ENCODE results near the gene LIMK1. TPM values are rescaled to one million over a fixed set of nuclear protein-coding genes. Genes with fewer than 3 reads are reported as not detected.
A peak's percentile ranks its signal among the peaks of the same experiment; 100 is the strongest.

The LIMK1 gene
- total RNA-seq, 2 donors from 2014 or later = 11.1 to 16.5 TPM

DNA sequence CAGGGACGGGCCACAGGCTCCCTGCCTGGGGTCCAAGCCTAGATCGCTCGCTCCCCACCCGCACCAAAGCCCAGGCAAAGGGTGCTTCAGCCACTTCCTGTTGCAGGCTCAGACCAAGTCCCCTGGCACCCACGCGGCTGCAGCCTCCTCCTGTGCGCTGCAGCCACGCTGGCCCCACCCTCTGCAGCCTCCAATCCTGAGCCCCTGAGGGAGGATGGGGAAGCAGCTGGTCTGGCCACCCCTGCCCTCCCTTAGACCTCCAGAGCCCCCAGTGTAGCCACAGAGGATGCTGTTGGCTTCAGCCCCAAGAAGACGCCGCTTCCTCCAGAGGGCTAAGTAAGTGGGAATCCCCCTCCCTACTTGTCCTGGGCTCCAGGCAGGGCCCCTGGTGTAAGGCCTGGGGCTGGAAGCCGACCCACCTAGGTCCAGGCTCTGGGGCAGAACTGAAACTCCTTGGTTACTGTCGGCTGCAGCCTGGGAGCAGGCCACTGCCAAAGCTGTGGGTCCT is 9.4 kb downstream of the LIMK1 start:
- Histone ChIP-seq H3K27ac (peak overlapping the region; percentile 77), H3K36me3 (no peaks in the 10 kb centered on the region), H3K9me3 (no peaks in the 10 kb centered on the region), H3K27me3 (no peaks in the 10 kb centered on the region), H3K4me3 (peak overlapping the region; percentile 24), H3K4me1 (peaks cover 7% of the 10 kb centered on the region), H3K9ac (ENCODE audit: low read depth in 2 of 2, low read length in 2 of 2) (peak overlapping the region; percentile 1 to 43)
- intact Hi-C loops (cut with DNase I) = no loop called here
- TF ChIP-seq, protein P1, sequence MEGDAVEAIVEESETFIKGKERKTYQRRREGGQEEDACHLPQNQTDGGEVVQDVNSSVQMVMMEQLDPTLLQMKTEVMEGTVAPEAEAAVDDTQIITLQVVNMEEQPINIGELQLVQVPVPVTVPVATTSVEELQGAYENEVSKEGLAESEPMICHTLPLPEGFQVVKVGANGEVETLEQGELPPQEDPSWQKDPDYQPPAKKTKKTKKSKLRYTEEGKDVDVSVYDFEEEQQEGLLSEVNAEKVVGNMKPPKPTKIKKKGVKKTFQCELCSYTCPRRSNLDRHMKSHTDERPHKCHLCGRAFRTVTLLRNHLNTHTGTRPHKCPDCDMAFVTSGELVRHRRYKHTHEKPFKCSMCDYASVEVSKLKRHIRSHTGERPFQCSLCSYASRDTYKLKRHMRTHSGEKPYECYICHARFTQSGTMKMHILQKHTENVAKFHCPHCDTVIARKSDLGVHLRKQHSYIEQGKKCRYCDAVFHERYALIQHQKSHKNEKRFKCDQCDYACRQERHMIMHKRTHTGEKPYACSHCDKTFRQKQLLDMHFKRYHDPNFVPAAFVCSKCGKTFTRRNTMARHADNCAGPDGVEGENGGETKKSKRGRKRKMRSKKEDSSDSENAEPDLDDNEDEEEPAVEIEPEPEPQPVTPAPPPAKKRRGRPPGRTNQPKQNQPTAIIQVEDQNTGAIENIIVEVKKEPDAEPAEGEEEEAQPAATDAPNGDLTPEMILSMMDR (IDR thresholded peaks at IDR 0.05) = no peak
- no peak for DNase-seq

DNA sequence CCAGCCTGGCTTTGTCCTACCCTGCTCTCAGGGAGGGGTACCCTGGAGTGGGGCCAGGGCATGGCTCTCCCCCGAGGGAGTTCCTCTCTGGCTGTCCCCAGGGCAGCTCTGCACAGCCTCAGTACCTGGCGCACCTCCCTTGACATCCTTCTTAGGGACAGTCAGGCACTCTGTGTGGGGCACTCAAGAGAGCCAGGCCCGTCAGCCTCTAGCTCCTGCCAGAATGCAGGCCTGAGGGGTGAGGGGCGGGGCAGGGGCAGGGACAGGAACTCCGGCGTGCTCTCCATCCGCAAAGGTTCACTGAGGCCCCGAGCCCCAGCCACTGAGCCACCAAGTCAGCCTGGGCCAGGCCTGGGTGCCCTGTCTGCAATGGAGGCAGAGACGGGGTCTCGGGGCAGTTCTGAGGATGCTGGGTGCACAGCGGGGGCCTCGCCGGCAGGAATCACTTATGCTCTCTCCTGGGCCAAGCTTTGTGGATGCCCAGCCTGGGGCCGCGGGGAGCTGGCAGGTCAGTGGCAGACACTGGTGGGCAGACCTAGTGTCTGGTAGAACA is 10.1 kb downstream of the LIMK1 start:
- no peak for DNase-seq
- H3K4me3 ChIP-seq = peak overlapping the region; percentile 24

DNA sequence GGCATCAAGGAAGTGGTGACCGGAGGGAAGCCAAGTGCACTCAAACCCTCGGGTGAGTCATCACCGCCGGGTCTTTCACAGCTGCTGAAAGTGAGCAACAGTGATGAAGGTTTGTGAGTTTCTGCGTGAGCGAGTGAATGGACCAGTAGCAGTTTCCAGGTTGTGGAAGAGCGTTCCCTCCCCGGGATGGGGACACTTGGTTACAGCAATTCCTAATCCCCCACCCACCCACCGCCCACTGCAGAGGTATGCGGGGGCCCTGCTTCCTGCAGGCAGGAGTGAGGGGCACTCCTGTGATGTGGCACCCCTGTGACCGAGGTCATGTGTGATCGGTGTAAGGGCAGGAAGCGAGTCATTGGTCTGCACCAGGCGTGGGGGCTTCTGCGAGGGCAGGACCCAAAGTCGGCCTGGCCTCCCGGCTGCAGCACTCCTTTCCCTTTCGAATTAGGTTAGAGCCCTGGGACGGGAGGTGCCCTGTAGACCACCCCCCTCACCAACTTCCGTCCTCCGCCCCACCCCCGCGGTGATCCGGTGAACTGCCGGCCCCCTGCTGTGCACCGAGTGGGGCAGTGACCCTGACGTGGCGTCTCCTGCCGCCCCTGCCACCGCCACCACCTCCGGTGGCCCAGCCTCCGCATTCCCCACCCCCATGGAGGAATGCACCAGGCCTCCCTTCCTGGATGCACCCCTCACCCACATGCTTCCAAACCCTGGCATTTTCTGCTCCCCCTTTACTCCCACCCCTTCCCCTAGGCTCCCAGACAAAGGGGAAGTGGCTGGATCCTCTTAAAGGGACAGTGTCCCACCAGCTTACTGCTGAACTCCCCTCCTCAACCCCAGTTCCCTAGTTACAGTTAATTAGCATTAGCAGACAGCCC is 10.9 kb downstream of the LIMK1 start:
- intact Hi-C loops (cut with DNase I) = no loop called here
- peak overlapping the region; percentile 51 to 58 for H3K9ac ChIP-seq (ENCODE audit: low read depth in 2 of 2, low read length in 2 of 2)
- peak overlapping the region; percentile 24 for H3K4me3 ChIP-seq
- H3K4me1 ChIP-seq = peaks cover 7% of the 10 kb centered on the region
- H3K27me3 ChIP-seq = no peaks in the 10 kb centered on the region
- TF ChIP-seq, protein P1 (IDR thresholded peaks at IDR 0.05) = no peak
- no peaks in the 10 kb centered on the region for H3K36me3 ChIP-seq
- H3K9me3 ChIP-seq = no peaks in the 10 kb centered on the region
- DNase-seq = peak; percentile 63
- peak overlapping the region; percentile 77 for H3K27ac ChIP-seq

More for the DNA sequence above, 10.1 kb downstream of the LIMK1 start:
- Histone ChIP-seq H3K9ac (ENCODE audit: low read depth in 2 of 2, low read length in 2 of 2) (peak overlapping the region; percentile 51 to 58), H3K27me3 (no peaks in the 10 kb centered on the region), H3K36me3 (no peaks in the 10 kb centered on the region), H3K9me3 (no peaks in the 10 kb centered on the region), H3K4me1 (peaks cover 7% of the 10 kb centered on the region), H3K27ac (peak overlapping the region; percentile 77)
- TF ChIP-seq, protein P1 (IDR thresholded peaks at IDR 0.05) = no peak
- intact Hi-C loops (cut with DNase I) = no loop called here

DNA sequence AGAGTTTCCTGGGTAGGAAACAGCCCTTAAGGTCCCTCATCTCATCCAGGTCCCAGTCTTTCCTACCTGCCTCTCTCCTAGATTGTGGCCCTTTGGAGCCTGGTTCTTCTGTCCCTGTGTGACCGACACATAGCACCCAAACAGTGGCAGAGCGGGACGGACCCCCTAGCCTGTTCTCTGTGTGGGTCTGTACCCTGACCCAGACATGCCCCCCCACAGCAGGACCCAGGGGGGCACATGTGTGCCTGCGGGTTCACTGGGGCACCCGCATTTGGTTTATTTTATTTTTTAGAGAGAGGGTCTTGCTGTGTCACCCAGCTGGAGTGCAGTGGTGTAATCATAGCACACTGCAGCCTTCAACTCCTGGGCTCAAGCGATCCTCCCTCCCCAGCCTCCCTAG is 11.5 kb downstream of the LIMK1 start:
- H3K27me3 ChIP-seq = no peaks in the 10 kb centered on the region

DNA sequence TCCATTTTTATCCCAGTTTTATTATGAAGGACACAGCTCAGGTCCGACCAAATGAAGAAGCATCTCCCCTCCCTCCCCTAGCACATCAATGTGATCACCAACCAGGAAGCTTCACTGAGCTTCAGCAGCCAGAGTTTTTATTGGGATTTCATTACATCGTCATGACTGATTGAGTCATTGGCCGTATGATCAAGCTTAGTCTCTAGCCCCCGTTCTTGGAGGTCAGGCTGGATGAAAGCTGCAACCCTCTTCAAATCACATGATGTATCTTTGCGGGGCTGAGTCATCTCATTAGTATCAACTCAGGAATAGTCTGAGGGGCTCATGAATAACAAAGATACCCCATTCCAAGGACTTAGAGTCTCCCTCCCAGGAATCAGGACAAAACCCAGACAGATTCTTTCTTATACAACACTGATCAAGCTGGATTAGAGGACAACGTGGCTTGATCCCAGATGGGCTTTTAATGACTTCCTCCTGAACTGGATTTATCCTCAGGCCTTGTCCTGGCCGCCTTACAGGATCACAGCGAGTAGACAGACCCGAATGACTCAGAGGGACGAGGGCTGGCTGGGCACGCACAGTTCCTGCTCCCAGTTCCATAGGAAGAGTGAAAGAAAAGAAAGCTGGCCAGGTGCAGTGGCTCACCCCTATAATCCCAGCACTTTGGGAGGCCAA is 14.5 kb downstream of the LIMK1 start:
- peak; percentile 36 for DNase-seq
- H3K9me3 ChIP-seq = no peaks in the 10 kb centered on the region
- H3K4me3 ChIP-seq = no peak overlapping the region
- H3K27ac ChIP-seq = no peak overlapping the region
- no peaks in the 10 kb centered on the region for H3K36me3 ChIP-seq
- H3K27me3 ChIP-seq = no peaks in the 10 kb centered on the region
- peaks cover 7% of the 10 kb centered on the region for H3K4me1 ChIP-seq
- TF ChIP-seq, protein P1 (IDR thresholded peaks at IDR 0.05) = no peak
- H3K9ac ChIP-seq (ENCODE audit: low read depth in 2 of 2, low read length in 2 of 2) = no peak overlapping the region
- intact Hi-C loops (cut with DNase I) = no loop called here

More for the DNA sequence above, 11.5 kb downstream of the LIMK1 start:
- no peak for DNase-seq
- peaks cover 7% of the 10 kb centered on the region for H3K4me1 ChIP-seq
- H3K9ac ChIP-seq (ENCODE audit: low read depth in 2 of 2, low read length in 2 of 2) = peak overlapping the region; percentile 51 to 58
- H3K9me3 ChIP-seq = no peaks in the 10 kb centered on the region
- TF ChIP-seq, protein P1 (IDR thresholded peaks at IDR 0.05) = no peak
- no peaks in the 10 kb centered on the region for H3K36me3 ChIP-seq
- no peak overlapping the region for H3K4me3 ChIP-seq
- no peak overlapping the region for H3K27ac ChIP-seq
- intact Hi-C loops (cut with DNase I) = no loop called here

Measured in colonic mucosa (tissue), 4 donors.